Measurements from ENCODE around the gene PDZRN4. TPM values are rescaled to one million over a fixed set of nuclear protein-coding genes. Genes with fewer than 3 reads are reported as not detected.

The PDZRN4 gene
- total RNA-seq, 1 donor from 2014 or later, result not detected

- Histone ChIP-seq H3K4me3 (ENCODE audit: low read depth, low read length) (no peak overlapping the region), H3K36me3 (ENCODE audit: control insufficient read depth, insufficient read depth, low read length) (no peaks in the 10 kb centered on the region), H3K27me3 (ENCODE audit: control insufficient read depth, insufficient read depth, low read length) (no peaks in the 10 kb centered on the region)
- DNase-seq (ENCODE audit: low read depth) (no peak), FAIRE-seq (no peak)
- TF ChIP-seq CTCF (IDR thresholded peaks at IDR 0.05; ENCODE audit: insufficient read depth, low read length, severe bottlenecking), result no peak
Measured at GRCh38 chr12:41576925-41577324, 388.8 kb downstream of the PDZRN4 start.

DNA sequence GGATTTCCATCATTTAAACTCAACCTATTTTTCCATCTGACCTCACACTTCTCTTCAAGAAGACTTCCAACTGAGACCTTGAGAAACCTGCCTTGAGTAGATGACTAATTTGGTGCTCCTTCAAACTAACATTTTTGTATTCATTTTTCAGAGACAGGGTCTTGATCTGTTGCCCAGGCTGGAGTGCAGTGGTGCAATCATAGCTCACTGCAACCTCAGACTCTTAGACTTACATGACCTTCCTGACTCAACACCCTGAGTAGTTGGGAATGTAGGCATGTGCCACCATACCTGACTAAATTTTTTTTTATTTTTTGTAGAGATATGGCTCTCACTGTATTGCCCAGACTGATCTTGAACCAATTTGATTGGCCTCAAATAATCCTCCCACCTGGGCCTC is 389.9 kb downstream of the PDZRN4 start:
- Histone ChIP-seq H3K36me3 (ENCODE audit: control insufficient read depth, insufficient read depth, low read length) (no peaks in the 10 kb centered on the region), H3K27me3 (ENCODE audit: control insufficient read depth, insufficient read depth, low read length) (no peaks in the 10 kb centered on the region), H3K4me3 (ENCODE audit: low read depth, low read length) (no peak overlapping the region)
- FAIRE-seq (no peak), DNase-seq (ENCODE audit: low read depth) (no peak)
- no peak for TF ChIP-seq CTCF (IDR thresholded peaks at IDR 0.05; ENCODE audit: insufficient read depth, low read length, severe bottlenecking)

DNA sequence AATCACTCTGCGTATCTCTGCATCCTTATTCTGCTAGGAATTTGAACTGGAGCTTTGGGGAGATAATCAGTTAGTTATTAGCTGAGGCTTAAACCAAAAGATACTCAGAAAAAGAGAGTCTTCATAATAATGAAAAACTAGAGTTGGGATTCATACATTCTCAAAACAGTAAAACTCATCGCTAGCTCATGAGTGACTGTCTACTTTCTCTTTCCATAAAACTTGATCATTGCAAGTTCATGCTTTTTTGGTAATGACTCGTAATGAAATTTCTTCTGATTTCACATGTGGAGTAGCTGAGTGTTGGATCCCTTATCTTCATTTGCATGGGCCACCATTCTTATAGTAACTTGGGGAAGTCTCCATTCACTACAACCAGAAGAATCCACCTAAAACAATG is 397.7 kb downstream of the PDZRN4 start:
- no peaks in the 10 kb centered on the region for H3K36me3 ChIP-seq (ENCODE audit: control insufficient read depth, insufficient read depth, low read length)
- FAIRE-seq, result no peak
- no peak for TF ChIP-seq CTCF (IDR thresholded peaks at IDR 0.05; ENCODE audit: insufficient read depth, low read length, severe bottlenecking)

GRCh38 chr12:41587574-41587973 is 399.5 kb downstream of the PDZRN4 start:
- Histone ChIP-seq H3K4me3 (ENCODE audit: low read depth, low read length) (no peak overlapping the region), H3K27me3 (ENCODE audit: control insufficient read depth, insufficient read depth, low read length) (no peaks in the 10 kb centered on the region), H3K36me3 (ENCODE audit: control insufficient read depth, insufficient read depth, low read length) (no peaks in the 10 kb centered on the region)
- no peak for FAIRE-seq
- DNase-seq (ENCODE audit: low read depth), result no peak
- TF ChIP-seq CTCF (IDR thresholded peaks at IDR 0.05; ENCODE audit: insufficient read depth, low read length, severe bottlenecking), result no peak

More for the DNA sequence above, 397.7 kb downstream of the PDZRN4 start:
- H3K4me3 ChIP-seq (ENCODE audit: low read depth, low read length), result no peak overlapping the region
- no peak for DNase-seq (ENCODE audit: low read depth)
- no peaks in the 10 kb centered on the region for H3K27me3 ChIP-seq (ENCODE audit: control insufficient read depth, insufficient read depth, low read length)

GRCh38 chr12:41589878-41590277 is 401.8 kb downstream of the PDZRN4 start:
- Histone ChIP-seq H3K27me3 (ENCODE audit: control insufficient read depth, insufficient read depth, low read length) (no peaks in the 10 kb centered on the region), H3K36me3 (ENCODE audit: control insufficient read depth, insufficient read depth, low read length) (no peaks in the 10 kb centered on the region), H3K4me3 (ENCODE audit: low read depth, low read length) (no peak overlapping the region)
- FAIRE-seq, result no peak
- TF ChIP-seq CTCF (IDR thresholded peaks at IDR 0.05; ENCODE audit: insufficient read depth, low read length, severe bottlenecking), result no peak
- no peak for DNase-seq (ENCODE audit: low read depth)

- H3K36me3 ChIP-seq (ENCODE audit: control insufficient read depth, insufficient read depth, low read length), result no peaks in the 10 kb centered on the region
- DNase-seq (ENCODE audit: low read depth), result no peak
- H3K27me3 ChIP-seq (ENCODE audit: control insufficient read depth, insufficient read depth, low read length), result no peaks in the 10 kb centered on the region
- no peak for FAIRE-seq
- no peak overlapping the region for H3K4me3 ChIP-seq (ENCODE audit: low read depth, low read length)
- no peak for TF ChIP-seq CTCF (IDR thresholded peaks at IDR 0.05; ENCODE audit: insufficient read depth, low read length, severe bottlenecking)
Measured at GRCh38 chr12:41596190-41596589, 408.1 kb downstream of the PDZRN4 start.
